ENCODE measurements around the gene PTGER1. TPM values are rescaled to one million over a fixed set of nuclear protein-coding genes. Genes with fewer than 3 reads are reported as not detected.

Gene PTGER1
- total RNA-seq, 1 donor from 2014 or later: 1.1 TPM

DNA sequence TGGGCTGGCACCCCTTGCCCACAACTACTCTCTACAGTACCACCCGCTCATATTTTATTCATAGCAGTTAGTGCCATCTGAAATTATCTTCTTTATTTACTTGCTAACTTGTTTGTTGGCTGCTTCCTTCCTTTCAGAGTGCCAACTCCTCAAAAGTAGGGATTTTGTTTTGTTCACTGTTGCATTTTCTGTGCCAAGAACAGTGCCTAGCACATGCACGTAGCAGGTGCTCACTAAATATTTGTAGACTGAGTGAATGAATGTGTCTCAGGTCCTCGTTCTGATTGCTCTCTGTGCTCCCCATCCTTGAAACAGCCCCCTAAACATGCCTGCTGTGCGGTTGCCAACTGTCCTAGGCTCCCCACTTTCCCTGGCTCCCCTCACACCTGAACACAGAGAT is 19.3 kb upstream of the PTGER1 start:
- DNase-seq: no peak
- Mint-ChIP-seq H3K4me1 (peaks cover 19% of the 10 kb centered on the region), H3K4me3 (peak overlapping the region; percentile 87), H3K27ac (peak overlapping the region; percentile 20), H3K36me3 (ENCODE audit: low read depth) (peaks cover 16% of the 10 kb centered on the region), H3K27me3 (no peaks in the 10 kb centered on the region), H3K9me3 (no peaks in the 10 kb centered on the region)
- intact Hi-C loops (cut with micrococcal nuclease): no loop called here

DNA sequence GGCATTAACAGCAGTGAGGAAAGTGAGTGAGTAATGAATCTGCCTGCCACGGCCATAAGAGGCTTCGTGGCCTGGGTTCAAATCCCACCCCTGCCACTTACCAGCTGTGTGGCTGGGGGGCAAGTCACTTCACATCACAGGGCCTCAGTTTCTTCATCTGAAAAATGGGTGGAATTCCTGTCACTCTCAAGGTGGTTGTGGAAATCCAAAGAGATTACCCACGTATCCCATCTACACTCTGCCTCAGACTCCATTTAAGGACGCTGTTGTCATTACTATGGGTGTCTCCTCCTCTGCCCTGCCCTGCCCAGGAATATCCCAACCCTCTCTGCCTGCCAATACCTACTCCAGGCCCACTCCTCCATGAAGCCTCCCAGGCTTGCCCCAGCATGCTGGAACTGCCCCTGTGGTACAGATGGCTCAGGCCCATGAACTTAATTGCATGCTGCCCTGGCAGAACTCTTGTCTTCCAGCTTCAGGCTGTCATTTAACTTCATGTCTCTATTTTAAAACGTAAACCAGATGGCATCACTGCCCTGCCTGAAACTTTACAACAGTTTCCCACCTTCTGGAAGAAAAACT is 17.7 kb upstream of the PTGER1 start:
- Mint-ChIP-seq H3K27me3 (no peaks in the 10 kb centered on the region), H3K36me3 (ENCODE audit: low read depth) (peaks cover 21% of the 10 kb centered on the region), H3K9me3 (no peaks in the 10 kb centered on the region), H3K4me3 (no peak overlapping the region), H3K4me1 (peaks cover 19% of the 10 kb centered on the region), H3K27ac (no peak overlapping the region)
- intact Hi-C loops (cut with micrococcal nuclease): no loop called here
- no peak for DNase-seq

DNA sequence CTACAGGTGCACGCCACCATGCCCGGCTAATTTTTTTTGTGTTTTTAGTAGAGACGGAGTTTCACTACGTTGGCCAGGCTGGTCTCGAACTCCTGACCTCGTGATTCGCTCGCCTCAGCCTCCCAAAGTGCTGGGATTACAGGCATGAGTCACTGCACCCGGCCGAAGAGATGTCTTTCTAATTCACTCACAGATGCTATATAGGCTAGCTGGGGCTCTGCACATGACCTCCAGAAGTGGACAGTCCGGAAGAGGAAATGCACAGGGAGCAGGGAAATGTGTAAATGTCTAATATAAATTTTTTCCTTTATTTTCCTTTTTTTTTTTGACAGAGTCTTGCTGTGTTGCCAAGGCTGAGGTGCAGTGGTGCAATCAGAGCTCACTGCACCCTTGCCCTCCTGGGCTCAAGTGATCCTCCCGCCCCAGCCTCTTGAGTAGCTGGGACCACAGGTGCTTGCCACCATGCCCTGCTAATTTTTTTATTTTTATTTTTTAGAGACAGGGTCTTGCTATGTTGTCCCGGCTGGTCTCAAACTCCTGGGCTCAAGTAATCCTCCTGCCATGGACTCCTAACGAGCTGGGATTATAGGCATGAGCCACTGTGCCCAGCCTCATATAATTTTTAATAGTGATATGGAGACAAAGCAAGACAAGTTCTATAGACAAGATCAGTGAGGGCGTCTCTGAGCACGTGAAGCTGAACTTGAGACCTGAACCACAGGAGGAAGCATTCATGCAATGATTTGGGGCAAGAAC is 12.4 kb upstream of the PTGER1 start:
- intact Hi-C loops (cut with micrococcal nuclease): no loop called here
- no peak for DNase-seq
- no peaks in the 10 kb centered on the region for H3K9me3 Mint-ChIP-seq
- no peak overlapping the region for H3K4me3 Mint-ChIP-seq
- H3K4me1 Mint-ChIP-seq: peaks cover 6% of the 10 kb centered on the region
- H3K27ac Mint-ChIP-seq: no peak overlapping the region
- H3K27me3 Mint-ChIP-seq: no peaks in the 10 kb centered on the region
- H3K36me3 Mint-ChIP-seq (ENCODE audit: low read depth): peaks cover 21% of the 10 kb centered on the region

DNA sequence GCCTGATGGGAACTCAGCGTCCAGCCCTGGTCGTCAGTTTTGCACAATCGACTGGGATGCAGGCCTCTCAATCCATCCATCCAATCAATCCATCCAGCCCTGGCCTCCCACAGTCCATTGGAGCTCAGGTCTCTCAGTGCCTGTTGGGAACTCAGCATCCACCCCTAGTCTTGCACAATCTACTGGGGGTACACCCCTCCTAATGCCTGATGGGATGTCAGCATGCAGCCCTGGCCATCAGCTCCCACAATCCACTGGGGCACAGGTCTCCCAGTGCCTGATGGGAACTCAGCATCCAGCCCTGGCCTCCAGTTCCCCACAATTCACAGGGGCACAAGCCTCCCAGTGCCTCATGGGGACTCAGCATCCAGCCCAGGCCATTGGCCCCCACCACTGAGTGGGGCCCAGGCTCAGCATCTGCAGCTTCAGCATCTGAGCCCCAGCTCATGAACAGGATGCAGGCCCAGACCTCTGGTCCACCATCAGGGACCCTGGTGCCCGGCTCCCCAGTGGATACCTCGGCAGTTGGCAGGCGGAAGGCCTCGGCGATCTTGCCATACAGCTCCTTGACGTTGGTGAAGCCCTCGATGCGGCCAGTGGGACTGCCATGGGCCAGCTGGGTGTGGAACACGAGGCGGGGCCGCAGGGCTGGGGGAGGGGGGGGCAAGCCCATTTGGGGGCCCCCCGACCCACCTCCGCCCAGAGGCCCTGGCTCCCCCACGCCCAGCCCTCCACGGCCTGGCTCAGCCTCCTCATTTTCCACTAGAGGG is 7.2 kb upstream of the PTGER1 start:
- no peak for DNase-seq
- H3K4me1 Mint-ChIP-seq: peaks cover 4% of the 10 kb centered on the region
- no peaks in the 10 kb centered on the region for H3K27me3 Mint-ChIP-seq
- no peaks in the 10 kb centered on the region for H3K9me3 Mint-ChIP-seq
- intact Hi-C loops (cut with micrococcal nuclease): no loop called here
- H3K27ac Mint-ChIP-seq: no peak overlapping the region
- peaks cover 10% of the 10 kb centered on the region for H3K36me3 Mint-ChIP-seq (ENCODE audit: low read depth)
- no peak overlapping the region for H3K4me3 Mint-ChIP-seq

DNA sequence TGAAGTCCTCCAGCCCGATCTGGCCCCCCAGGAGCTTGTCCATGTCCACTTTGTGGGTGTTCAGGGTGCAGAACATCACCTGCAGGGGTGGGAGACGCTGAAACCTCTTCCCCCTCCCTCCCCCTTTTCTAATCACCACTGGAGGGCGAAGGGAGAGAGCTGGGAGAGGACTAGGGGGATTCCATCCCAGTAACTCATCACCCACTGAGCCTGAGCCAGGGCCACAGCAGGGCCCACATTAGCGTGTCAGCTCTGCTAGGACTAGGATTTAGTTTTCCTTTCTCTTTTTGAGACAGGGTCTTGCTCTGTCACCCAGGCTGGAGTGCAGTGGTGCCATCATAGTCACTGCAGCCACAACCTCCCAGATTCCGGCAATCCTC is 5.5 kb upstream of the PTGER1 start:
- Mint-ChIP-seq H3K4me3 (no peak overlapping the region), H3K9me3 (no peaks in the 10 kb centered on the region), H3K4me1 (peaks cover 10% of the 10 kb centered on the region), H3K36me3 (ENCODE audit: low read depth) (peaks cover 6% of the 10 kb centered on the region), H3K27me3 (no peaks in the 10 kb centered on the region), H3K27ac (no peak overlapping the region)
- DNase-seq: no peak
- intact Hi-C loops (cut with micrococcal nuclease): no loop called here

DNA sequence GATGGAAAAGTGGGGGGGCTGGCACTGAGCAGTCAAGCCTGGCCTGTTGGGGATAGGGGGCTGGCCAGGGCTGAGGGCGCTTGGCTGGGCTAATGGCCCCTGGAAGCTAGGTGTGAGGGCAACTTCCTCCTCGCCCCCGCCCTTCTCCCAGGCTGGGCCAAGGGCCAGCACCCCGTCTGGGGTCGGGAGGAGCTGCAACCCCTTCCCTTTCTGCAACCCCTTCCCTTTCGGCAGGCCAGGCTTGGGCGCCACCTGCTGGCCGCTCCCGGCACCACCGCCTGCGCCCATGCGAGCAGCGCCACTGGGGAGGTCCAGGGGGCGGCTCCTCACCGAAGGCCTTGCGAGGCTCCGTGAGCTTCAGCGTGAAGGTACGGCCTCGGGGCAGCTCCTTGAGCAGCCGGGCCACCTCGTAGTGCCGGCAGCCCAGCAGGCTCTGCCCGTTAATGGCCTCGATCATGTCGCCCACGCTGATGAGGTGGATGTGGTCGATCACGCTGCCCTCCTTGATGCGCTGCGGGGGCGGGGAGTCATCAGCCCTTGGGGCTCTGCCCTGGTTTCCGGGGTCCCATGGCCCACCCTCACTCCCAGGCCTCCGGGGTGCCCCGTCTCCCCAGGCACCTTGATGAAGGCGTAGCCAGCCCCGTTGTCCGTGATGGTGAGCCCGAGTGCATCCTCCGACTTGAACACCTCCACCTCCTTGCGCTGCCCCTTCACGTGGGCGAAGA is 5.0 kb upstream of the PTGER1 start:
- intact Hi-C loops (cut with micrococcal nuclease): loop anchor here (10.0 kb wide), 1 partner anchor 595 kb away; no protein-coding TSS in a partner anchor
- peaks cover 14% of the 10 kb centered on the region for H3K4me1 Mint-ChIP-seq
- no peaks in the 10 kb centered on the region for H3K27me3 Mint-ChIP-seq
- H3K4me3 Mint-ChIP-seq: no peak overlapping the region
- H3K36me3 Mint-ChIP-seq (ENCODE audit: low read depth): peaks cover 6% of the 10 kb centered on the region
- peak; percentile 94 for DNase-seq
- H3K9me3 Mint-ChIP-seq: no peaks in the 10 kb centered on the region
- no peak overlapping the region for H3K27ac Mint-ChIP-seq

DNA sequence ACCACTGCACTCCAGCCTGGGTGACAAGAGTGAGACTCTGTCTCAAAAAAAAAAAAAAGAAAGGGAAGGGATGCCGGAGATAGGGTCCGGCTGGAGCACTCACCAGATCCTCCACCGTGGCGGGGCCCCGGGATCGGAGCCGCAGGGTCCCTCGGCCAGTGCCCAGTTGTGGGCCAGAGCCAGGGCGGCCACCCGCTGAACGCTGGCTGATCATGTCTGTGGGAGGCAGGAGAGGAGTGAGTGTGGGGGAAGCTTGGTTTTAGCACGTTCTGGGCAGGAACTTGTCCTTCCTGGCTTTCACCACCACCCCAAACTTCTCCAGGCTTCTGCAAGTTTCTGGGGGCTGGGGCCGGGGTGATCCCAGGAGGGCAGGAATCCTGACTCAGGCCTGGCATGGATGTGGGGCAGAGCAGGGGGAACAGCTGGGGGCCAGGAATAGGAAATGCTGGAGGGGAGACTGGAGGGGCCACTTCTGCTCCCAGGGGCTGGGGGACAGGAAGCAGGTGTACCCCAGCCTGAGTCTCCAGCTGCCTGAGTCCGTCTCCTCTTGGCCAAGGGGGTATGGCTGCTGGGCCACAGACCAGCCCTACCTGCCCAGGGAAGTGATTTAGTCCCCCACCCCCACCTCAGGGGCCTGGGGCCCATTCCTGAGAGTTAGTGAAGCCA is 4.3 kb upstream of the PTGER1 start:
- Mint-ChIP-seq H3K36me3 (ENCODE audit: low read depth) (peaks cover 8% of the 10 kb centered on the region), H3K27me3 (peaks cover 5% of the 10 kb centered on the region), H3K27ac (no peak overlapping the region), H3K4me3 (no peak overlapping the region), H3K4me1 (peaks cover 19% of the 10 kb centered on the region), H3K9me3 (no peaks in the 10 kb centered on the region)
- DNase-seq: no peak
- intact Hi-C loops (cut with micrococcal nuclease): loop anchor here (10.0 kb wide), 1 partner anchor 595 kb away; no protein-coding TSS in a partner anchor

DNA sequence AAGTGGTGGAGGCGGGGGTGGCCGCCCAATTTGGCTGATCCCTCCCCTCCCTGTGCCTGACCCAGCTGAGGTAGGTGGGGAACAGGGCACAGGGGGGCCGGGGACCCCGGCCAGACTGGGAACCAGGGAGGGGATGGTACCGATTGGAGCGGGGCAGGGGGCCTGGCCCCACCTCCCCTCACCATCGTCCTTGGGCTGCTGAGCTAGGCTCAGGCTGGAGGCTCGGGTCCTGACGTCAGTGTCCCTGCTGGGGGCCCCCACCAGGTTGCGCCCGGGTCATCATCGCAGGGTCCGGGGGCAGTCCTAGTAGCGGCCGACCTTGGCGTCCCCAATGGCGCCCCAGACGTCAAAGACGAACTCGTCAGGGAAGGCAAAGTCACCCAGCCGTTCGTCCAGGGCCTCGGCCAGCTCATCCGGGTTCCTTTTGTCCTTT is 3.0 kb upstream of the PTGER1 start:
- Mint-ChIP-seq H3K27ac (no peak overlapping the region), H3K9me3 (no peaks in the 10 kb centered on the region), H3K27me3 (peaks cover 9% of the 10 kb centered on the region), H3K4me3 (no peak overlapping the region), H3K36me3 (ENCODE audit: low read depth) (peaks cover 8% of the 10 kb centered on the region), H3K4me1 (peaks cover 20% of the 10 kb centered on the region)
- intact Hi-C loops (cut with micrococcal nuclease): loop anchor here (10.0 kb wide), 1 partner anchor 593 kb away; no protein-coding TSS in a partner anchor
- DNase-seq: no peak

DNA sequence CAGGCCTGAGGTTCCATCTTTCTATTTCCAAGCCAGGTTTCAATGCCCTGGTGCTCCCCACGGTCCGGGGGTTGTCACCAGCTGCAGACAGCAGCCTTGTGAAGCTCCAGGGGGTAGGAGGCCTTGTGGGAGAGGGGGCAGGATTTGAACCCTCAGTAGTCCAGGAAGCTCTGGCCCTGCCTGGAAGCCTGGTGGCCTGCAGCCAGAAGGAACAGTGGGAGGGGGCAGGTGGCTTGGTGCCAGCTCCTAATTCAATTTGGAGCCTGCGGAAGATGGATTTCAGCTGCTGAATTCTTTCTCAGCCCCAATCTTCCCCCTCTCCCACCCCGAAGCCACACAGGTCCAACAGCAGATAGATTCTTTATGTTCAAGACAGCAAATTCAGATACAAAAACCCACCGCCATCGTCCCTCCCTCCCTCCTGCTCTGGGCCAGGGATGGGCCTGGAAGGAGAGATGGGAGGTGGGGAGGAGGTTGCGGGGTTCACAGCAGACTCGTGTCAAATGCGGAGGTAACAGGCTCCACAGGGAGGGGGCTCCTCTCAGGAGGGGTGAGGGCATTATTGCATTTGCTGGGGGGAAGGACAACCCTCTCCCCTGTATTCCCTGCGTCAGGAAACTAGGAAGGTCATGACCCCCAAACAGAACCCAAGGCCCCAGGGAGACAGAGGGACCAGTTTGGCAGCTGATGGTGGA is 2.4 kb upstream of the PTGER1 start:
- peaks cover 10% of the 10 kb centered on the region for H3K36me3 Mint-ChIP-seq (ENCODE audit: low read depth)
- intact Hi-C loops (cut with micrococcal nuclease): loop anchor here (10.0 kb wide), 1 partner anchor 593 kb away; no protein-coding TSS in a partner anchor
- no peak for DNase-seq
- no peak overlapping the region for H3K4me3 Mint-ChIP-seq
- peaks cover 23% of the 10 kb centered on the region for H3K4me1 Mint-ChIP-seq
- no peaks in the 10 kb centered on the region for H3K9me3 Mint-ChIP-seq
- H3K27me3 Mint-ChIP-seq: peaks cover 15% of the 10 kb centered on the region
- no peak overlapping the region for H3K27ac Mint-ChIP-seq

DNA sequence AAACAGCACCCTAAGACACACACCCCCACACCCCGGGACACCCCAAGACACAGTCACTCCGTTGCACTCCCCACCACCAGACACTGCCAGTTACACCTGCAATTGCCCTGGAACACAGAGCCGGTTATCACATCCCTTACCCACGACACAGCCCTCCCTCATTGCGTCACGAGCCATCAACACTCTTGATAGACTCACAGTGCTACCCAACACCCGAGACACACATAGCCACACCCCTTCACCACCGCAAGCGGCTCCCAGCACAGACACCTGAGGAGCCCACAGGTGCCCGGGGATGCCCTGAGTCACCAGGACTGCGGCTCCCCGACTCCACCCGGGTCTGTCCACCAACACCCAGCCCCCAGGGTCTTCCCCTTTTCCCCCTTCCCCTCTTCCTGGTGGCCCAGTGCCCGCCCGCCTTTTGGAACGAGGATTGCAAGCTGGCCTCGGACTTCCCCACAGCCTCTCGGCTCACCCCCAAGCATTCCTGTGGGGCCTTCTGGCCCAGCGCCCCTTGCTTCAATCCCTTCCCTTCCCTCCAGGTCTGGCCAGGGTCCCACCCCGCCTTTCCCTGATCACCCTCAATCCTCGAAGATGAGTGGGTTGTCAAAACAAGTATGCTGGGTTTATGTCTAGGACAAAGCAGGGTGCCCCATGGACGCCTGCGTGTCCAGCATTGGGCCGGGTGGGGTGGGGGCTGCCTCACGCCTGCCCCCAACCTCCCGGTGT is 1.7 kb upstream of the PTGER1 start:
- H3K4me1 Mint-ChIP-seq: peaks cover 25% of the 10 kb centered on the region
- intact Hi-C loops (cut with micrococcal nuclease): loop anchor here (10.0 kb wide), 1 partner anchor 592 kb away; no protein-coding TSS in a partner anchor
- peaks cover 16% of the 10 kb centered on the region for H3K27me3 Mint-ChIP-seq
- peaks cover 13% of the 10 kb centered on the region for H3K36me3 Mint-ChIP-seq (ENCODE audit: low read depth)
- no peak overlapping the region for H3K27ac Mint-ChIP-seq
- H3K4me3 Mint-ChIP-seq: no peak overlapping the region
- no peaks in the 10 kb centered on the region for H3K9me3 Mint-ChIP-seq
- DNase-seq: no peak

DNA sequence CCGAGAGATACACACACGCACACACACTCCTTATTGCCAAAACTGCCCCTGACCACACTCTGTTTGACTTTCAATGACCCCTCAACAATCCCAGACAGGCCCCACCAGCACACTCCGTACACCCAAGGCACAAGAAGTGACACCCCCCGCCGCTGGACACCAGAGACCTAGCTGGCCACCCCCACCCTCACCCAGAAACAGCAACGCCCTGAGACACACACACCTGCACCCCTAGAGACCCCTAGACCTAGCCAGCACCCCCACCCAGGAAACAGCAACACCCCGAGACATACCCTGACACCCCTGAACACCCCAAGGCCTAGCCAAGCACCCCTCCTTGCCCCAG is 1.1 kb upstream of the PTGER1 start:
- H3K36me3 Mint-ChIP-seq (ENCODE audit: low read depth): peaks cover 15% of the 10 kb centered on the region
- H3K27me3 Mint-ChIP-seq: peaks cover 16% of the 10 kb centered on the region
- H3K27ac Mint-ChIP-seq: no peak overlapping the region
- intact Hi-C loops (cut with micrococcal nuclease): loop anchor here (10.0 kb wide), 1 partner anchor 591 kb away; no protein-coding TSS in a partner anchor
- no peak for DNase-seq
- no peaks in the 10 kb centered on the region for H3K9me3 Mint-ChIP-seq
- H3K4me3 Mint-ChIP-seq: no peak overlapping the region
- H3K4me1 Mint-ChIP-seq: peaks cover 26% of the 10 kb centered on the region

DNA sequence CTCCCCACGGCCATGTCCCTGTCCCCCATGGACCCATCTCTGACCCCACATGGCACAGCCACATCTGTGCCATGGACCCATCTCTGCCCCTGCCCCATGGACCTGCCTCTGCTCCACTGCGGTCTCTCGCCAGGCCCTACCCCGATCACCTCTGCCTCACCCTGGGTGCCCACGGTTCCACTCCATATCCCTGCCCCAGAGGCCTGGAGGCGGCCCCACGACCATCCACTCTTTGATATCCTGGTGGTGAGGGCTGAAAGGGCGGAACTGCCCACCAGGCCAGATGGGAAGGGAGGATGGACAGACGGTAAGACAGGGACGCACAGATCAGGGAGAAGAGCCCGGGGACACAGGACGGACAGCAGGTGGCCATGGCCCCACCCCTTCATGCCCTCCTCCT is 327 bp downstream of the PTGER1 start:
- intact Hi-C loops (cut with micrococcal nuclease): loop anchor here (10.0 kb wide), 1 partner anchor 590 kb away; no protein-coding TSS in a partner anchor
- Mint-ChIP-seq H3K27ac (peak overlapping the region; percentile 46), H3K9me3 (no peaks in the 10 kb centered on the region), H3K27me3 (peaks cover 16% of the 10 kb centered on the region), H3K36me3 (ENCODE audit: low read depth) (peaks cover 24% of the 10 kb centered on the region), H3K4me3 (peak overlapping the region; percentile 70), H3K4me1 (peaks cover 26% of the 10 kb centered on the region)
- no peak for DNase-seq
